HG03064 (cell line): Measurements from ENCODE around the gene NCAPD3.
"Not testable (repeated sequence)": the region's sequence is repeated elsewhere in the genome, so short reads cannot be mapped to it uniquely, and the experiment has no call there.

Experiments
- ATAC-seq: cut with Tn5 transposase; IDR thresholded peaks from one replicate; pipeline ENCODE4 v1.9.1; 2021; ENCODE audit warnings: low read depth; ENCODE audit not compliant: unreplicated experiment

The NCAPD3 gene

GRCh38 chr11:134142536-134142935 is 81.2 kb downstream of the NCAPD3 start:
- ATAC-seq, result no peak

- no peak for ATAC-seq
Observed at GRCh38 chr11:134140961-134141490, 82.7 kb downstream of the NCAPD3 start.

GRCh38 chr11:134139873-134140331 is 83.9 kb downstream of the NCAPD3 start:
- ATAC-seq, result no peak

DNA sequence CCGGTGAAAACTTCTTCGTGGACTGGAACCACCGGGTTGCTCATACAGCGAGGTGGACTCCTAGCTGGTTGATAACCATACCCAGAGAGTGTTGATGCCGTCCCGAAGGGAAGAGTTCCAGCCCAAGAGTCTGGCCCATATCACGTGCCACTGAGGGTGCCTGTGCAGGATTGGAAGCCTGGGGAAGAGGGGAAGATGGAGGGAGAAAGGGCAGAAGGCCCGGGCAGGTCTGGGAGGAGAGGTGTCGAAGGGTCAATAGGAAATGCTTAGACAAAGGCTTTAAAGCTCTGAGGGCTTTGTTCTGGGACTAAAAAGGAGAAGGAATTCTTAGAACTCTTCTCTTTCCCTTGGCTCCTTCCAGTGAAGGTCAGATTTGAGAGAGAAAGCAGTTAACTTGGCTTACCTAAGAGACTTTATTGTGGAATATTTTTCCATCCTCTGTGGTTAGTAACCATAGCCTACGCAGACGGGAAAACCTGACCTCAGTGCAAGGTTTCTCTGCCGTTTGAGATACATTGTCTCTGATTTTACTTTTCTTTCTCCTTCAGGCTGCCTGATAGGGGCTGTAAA is 84.4 kb downstream of the NCAPD3 start:
- no peak for ATAC-seq

- no peak for ATAC-seq
Observed at GRCh38 chr11:134138376-134138775, 85.4 kb downstream of the NCAPD3 start.

DNA sequence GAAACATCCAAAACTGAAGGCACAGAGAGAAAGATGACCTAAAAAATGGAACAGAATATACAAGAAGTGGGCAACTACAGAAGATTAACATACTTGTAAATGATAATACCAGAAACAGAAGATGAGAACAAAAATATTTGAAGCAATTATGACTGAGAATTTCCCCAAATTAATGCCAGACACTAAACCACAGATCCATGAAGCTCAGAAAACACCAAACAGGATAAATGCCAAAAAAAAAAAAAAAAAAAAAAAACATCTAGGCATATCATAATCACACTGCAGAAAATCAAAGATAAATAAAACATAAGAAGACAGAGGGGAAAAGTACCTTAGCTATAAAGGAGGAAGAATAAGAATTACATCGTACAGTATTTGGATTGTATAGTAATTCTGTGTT is 89.6 kb downstream of the NCAPD3 start:
- ATAC-seq, result no peak

GRCh38 chr11:134132808-134133207 is 91.0 kb downstream of the NCAPD3 start:
- ATAC-seq, result no peak

GRCh38 chr11:134131628-134132244 is 92.0 kb downstream of the NCAPD3 start:
- no peak for ATAC-seq

DNA sequence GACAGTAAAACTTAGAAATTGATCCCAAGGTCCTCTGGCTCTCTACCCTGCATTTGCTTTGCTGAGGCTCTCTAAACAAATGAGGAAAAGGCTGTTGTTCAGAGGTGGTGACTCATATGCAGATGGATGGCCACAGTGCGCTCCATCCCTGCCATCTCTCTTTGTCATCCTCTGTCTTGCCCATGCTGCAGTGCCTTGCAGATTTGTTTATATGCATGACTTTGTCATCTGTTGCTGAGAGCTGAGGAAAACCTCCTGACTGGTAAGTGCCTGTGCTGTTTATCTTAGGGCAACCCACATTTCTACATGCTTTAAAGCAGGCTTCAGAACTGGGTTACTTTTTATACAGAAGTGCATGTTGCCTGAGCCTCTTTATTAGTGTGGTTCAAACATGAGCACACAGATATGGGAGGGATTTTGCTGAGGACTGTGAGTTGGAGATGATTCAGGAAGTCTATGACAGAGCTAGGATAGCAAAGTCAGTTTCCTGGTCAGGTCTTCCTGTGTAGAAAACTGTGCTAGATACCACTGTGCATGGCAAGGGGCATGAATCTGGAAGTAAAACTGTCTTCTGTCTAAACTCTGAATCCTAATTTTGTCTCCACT is 97.4 kb downstream of the NCAPD3 start:
- ATAC-seq, result no peak

DNA sequence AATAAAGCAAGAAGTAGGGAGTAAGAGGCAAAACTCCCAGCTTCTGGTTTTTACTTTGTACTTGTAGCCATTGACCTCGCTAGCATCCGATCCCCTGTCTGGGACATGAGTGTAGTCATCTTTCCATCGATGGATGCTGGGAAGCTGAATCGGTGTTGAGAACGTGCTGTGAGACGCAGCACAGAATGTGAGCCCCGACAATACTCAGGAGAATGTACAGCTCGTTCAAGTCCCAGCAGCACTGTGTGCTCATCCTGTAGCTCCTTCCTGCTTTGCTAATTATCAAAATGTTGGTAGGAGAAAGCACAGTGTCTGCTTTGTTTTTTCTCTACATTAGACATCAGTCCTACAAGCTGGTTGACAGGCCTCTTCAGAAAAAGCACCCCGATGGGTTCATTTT is 98.3 kb downstream of the NCAPD3 start:
- no peak for ATAC-seq

- no peak for ATAC-seq
Observed at GRCh38 chr11:134124660-134125451, 98.9 kb downstream of the NCAPD3 start.

DNA sequence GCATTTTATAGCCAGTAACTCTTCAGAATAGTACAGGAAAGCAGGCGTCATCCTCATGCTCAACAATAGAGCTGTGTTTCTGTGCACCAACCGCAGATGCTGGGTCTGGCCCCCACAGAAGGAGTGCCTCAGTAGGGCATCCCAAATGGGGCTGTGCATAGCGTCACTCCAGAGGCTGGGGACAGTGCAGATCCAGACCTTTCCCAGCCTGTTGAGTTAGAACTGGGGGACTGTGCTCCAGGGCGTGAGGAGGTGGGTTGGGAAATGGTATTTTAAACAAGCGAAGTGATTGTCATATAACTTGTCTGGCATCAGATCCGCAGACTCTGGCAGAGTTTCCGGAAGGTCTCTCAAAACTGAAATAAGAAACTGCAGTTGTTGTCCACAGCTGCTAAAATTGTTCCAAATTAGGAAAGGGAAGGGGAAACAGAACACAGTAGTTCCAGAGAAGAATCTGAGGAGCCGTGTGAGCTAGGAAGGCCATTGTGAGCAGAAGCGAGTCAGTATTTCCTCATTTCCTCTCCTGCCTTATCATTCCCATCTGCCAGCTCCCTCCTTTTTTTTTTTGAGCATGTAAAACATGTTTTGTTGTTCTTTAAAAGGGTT is 102.7 kb downstream of the NCAPD3 start:
- no peak for ATAC-seq

DNA sequence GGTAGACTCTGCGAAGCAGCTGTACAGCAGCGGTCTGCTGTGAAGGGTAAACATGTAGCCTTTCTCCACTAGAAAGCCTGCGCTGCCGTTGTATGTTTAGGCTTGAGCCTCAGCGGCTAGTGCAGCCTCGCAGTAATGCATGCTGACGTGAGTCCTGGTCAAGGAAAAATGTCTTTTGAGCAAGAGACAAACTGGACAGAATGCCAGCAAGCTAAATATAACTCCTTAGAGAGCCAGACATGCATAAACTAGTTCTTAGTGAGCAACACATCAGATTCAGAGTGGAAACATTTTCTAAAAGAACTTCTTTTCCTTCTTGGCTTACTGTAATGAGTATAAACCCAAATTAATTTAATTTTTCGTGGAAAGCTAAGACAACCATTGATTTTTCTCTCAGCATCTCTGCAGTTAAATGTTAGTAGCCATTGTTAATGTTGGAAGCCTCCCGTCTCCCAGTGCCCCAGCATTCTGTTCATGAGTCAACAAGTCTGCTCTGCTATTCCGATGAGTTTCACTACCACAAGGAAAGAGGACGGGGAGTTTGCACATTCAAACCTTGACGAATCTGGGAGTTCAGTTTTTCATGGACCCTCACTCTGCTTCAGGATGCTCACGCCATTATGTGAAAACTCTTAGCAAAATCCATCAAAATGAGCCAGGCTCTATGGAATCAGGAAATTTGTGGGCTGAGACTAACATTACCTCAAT is 103.5 kb downstream of the NCAPD3 start:
- ATAC-seq, result no peak

DNA sequence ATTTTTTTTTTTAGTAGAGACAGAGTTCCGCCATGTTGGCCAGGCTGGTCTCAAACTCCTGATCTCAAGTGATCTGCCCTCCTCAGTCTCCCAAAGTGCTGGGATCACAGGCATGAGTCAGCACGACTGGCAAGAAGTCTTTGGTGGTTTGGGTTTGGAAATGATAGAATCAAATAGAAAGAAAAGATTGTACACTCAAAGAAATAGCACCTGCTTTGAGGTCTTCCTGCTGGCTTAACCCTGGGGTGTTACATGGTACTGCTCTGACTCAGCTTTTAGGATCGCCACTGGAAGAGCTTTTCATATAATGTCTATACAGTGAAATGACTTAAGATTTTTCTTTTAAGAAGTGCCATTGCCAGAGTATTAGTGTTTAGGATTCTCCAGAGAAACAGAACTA is 104.7 kb downstream of the NCAPD3 start:
- ATAC-seq, result no peak

DNA sequence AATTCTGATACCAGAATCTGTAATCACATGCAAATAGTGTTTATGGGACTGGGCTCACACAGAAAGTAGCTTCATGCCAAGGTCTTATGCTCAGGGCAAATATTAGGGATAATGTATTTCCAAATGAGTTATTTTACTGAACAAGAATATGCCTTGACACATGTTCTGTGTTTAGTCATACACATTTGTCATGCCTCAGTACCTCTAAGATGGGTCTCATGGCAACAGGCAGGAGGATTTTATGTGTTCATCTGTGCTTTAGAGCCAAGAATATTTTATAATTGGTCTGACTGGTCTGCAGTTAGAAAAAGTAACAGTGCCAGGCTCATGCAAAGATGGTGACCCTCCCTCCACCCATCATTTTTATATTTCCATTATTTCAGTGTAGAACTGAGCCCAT is 105.8 kb downstream of the NCAPD3 start:
- ATAC-seq, result no peak

DNA sequence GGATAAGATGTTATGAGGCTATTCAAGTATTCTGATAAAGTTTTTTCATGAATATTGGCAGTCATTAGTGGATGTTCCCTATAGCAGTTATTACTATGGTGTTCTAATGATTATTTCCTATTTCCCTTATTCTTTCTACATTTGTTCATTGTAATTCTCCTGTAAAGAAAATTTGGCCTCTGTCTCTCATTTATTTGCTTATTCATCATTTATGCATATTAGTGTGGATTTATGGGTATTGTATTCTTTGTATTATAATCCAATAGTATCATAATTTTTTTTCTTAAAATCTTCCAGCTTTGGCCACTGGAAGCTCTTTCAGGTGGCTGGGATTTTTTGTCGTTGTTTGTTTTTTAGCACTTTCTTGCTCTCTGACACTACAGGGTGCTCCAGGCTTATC is 107.6 kb downstream of the NCAPD3 start:
- no peak for ATAC-seq

- not testable (repeated sequence) for ATAC-seq
Observed at GRCh38 chr11:134113787-134114186, 110.0 kb downstream of the NCAPD3 start.

GRCh38 chr11:134110252-134110815 is 113.4 kb downstream of the NCAPD3 start:
- ATAC-seq, result no peak
